ENCODE results near the gene CEP131. TPM values are rescaled to one million over a fixed set of nuclear protein-coding genes. Genes with fewer than 3 reads are reported as not detected.

The CEP131 gene
- total and polyA plus RNA-seq, 2 donors (not counting 3 experiments of a cell fraction or from before 2014, with no cell fraction given), result 5.3 to 17.9 TPM

- DNase-seq (ENCODE audit: low read depth, low spot score) (no peak), FAIRE-seq (no peak)
- intact Hi-C loops (cut with micrococcal nuclease), result no loop called here
- Histone ChIP-seq H3K79me2 (ENCODE audit: control insufficient read depth, insufficient read depth, low read length) (no peaks in the 10 kb centered on the region), H3K36me3 (ENCODE audit: control insufficient read depth in 2 of 2, extremely low read depth in 1 of 2, insufficient read depth in 2 of 2, low read length in 2 of 2) (peaks cover 0 to 4% of the 10 kb centered on the region in 2 experiments), H3K4me3 (replicated peaks in 1 of 3; ENCODE audit: insufficient read depth in 1 of 3, low read depth in 1 of 3, low read length in 3 of 3) (no peak overlapping the region), H3K27me3 (ENCODE audit: control insufficient read depth in 2 of 2, insufficient read depth in 2 of 2, low read length in 2 of 2) (no peaks in the 10 kb centered on the region), H3K9me3 (replicated peaks; ENCODE audit: control insufficient read depth, insufficient read depth, low read length) (no peaks in the 10 kb centered on the region), H3K27ac (ENCODE audit: insufficient read depth, low read depth, low read length) (no peak overlapping the region), H3K9ac (replicated peaks; ENCODE audit: extremely low read depth, insufficient read depth, low read length) (no peak overlapping the region), H3K4me2 (ENCODE audit: insufficient read depth, low read length) (no peak overlapping the region), H3K4me1 (ENCODE audit: control insufficient read depth, extremely low read depth, insufficient read depth, low read length) (peaks cover 6% of the 10 kb centered on the region), H3K9me1 (replicated peaks; ENCODE audit: control insufficient read depth, extremely low read depth, insufficient read depth, low read length) (no peaks in the 10 kb centered on the region), H2AFZ (ENCODE audit: low read depth, low read length) (no peak overlapping the region), H4K20me1 (replicated peaks; ENCODE audit: control insufficient read depth, extremely low read depth, insufficient read depth, low read length) (no peaks in the 10 kb centered on the region)
- ChIA-PET POLR2A (no interaction called here), CTCF (interaction anchor here (1.1 kb wide), 1 partner anchor 49 kb away, joined by 4 read pairs; no protein-coding TSS in a partner anchor)
- TF ChIP-seq CTCF (IDR thresholded peaks at IDR 0.05; ENCODE audit: extremely low read depth in 1 of 2, insufficient read depth in 1 of 2, low read depth in 1 of 2, low read length in 2 of 2) (no peak), MAX (IDR thresholded peaks at IDR 0.05; ENCODE audit: insufficient read depth, insufficient read length) (no peak), EZH2 (IDR thresholded peaks at IDR 0.05; ENCODE audit: borderline replicate concordance, low read depth, low read length, severe bottlenecking) (no peak)
- no TSS peak for BruUV-seq (replicated peaks)
- dilution Hi-C loops (cut with MboI; ENCODE audit: extremely low pct_ligation_motif_present, low sequenced_read_pairs), result no loop called here
Observed at GRCh38 chr17:81206657-81207056, 16.1 kb downstream of the CEP131 start.

GRCh38 chr17:81206166-81206565 lies 16.6 kb downstream of the CEP131 start:
- DNase-seq (ENCODE audit: low read depth, low spot score) (no peak), FAIRE-seq (no peak)
- Histone ChIP-seq H3K4me3 (replicated peaks in 1 of 3; ENCODE audit: insufficient read depth in 1 of 3, low read depth in 1 of 3, low read length in 3 of 3) (no peak overlapping the region), H3K9ac (replicated peaks; ENCODE audit: extremely low read depth, insufficient read depth, low read length) (no peak overlapping the region), H2AFZ (ENCODE audit: low read depth, low read length) (no peak overlapping the region), H3K27me3 (ENCODE audit: control insufficient read depth in 2 of 2, insufficient read depth in 2 of 2, low read length in 2 of 2) (no peaks in the 10 kb centered on the region), H3K79me2 (ENCODE audit: control insufficient read depth, insufficient read depth, low read length) (no peaks in the 10 kb centered on the region), H3K36me3 (ENCODE audit: control insufficient read depth in 2 of 2, extremely low read depth in 1 of 2, insufficient read depth in 2 of 2, low read length in 2 of 2) (peaks cover 0 to 4% of the 10 kb centered on the region in 2 experiments), H3K9me1 (replicated peaks; ENCODE audit: control insufficient read depth, extremely low read depth, insufficient read depth, low read length) (no peaks in the 10 kb centered on the region), H3K4me1 (ENCODE audit: control insufficient read depth, extremely low read depth, insufficient read depth, low read length) (peaks cover 6% of the 10 kb centered on the region), H3K4me2 (ENCODE audit: insufficient read depth, low read length) (no peak overlapping the region), H4K20me1 (replicated peaks; ENCODE audit: control insufficient read depth, extremely low read depth, insufficient read depth, low read length) (no peaks in the 10 kb centered on the region), H3K27ac (ENCODE audit: insufficient read depth, low read depth, low read length) (no peak overlapping the region), H3K9me3 (replicated peaks; ENCODE audit: control insufficient read depth, insufficient read depth, low read length) (no peaks in the 10 kb centered on the region)
- CTCF ChIA-PET, result no interaction called here
- POLR2A ChIA-PET, result no interaction called here
- intact Hi-C loops (cut with micrococcal nuclease), result no loop called here
- dilution Hi-C loops (cut with MboI; ENCODE audit: extremely low pct_ligation_motif_present, low sequenced_read_pairs), result no loop called here
- TF ChIP-seq POLR2A (IDR thresholded peaks at IDR 0.05; ENCODE audit: low read depth, low read length) (no peak), GATA2 (IDR thresholded peaks at IDR 0.05; ENCODE audit: insufficient read depth, insufficient read length, low read depth, low read length) (no peak)
- no TSS peak for BruUV-seq (replicated peaks)
